DOHH2 (cell line): ENCODE results near the gene SLC6A3.

Source experiments
- H3F3A ChIP-seq: fragments of 200-600 bp; sonication (generic), shearing (Covaris generic); 2 replicates; pipeline ENCODE4 v1.6.0; 2016; ENCODE audit warnings: antibody characterized with exemption, mild to moderate bottlenecking; ENCODE audit not compliant: control insufficient read depth, insufficient read depth
- H3K27ac ChIP-seq: fragments of 200-600 bp; sonication (generic); 2 replicates; pipeline ENCODE4 v1.5.1; 2014; ENCODE audit warnings: low read depth, mild to moderate bottlenecking, low read length, moderate library complexity
- H3K27me3 ChIP-seq: fragments of 200-600 bp; sonication (generic); 2 replicates; pipeline ENCODE4 v1.6.1; 2014; ENCODE audit warnings: mild to moderate bottlenecking, low read length, mixed read lengths; ENCODE audit not compliant: control insufficient read depth
- H3K36me3 ChIP-seq: fragments of 200-600 bp; sonication (generic); 2 replicates; pipeline ENCODE4 v1.6.1; 2014; ENCODE audit warnings: mild to moderate bottlenecking, low read length, moderate library complexity, mixed read lengths; ENCODE audit not compliant: control insufficient read depth
- H3K4me1 ChIP-seq: fragments of 200-600 bp; sonication (generic); 2 replicates; pipeline ENCODE4 v1.6.1; 2014; ENCODE audit warnings: mild to moderate bottlenecking, low read length, mixed read lengths; ENCODE audit not compliant: control insufficient read depth
- H3K4me2 ChIP-seq: fragments of 200-600 bp; sonication (generic); 2 replicates; pipeline ENCODE4 v1.6.0; 2014; ENCODE audit warnings: mild to moderate bottlenecking, low read length, moderate library complexity
- H3K4me3 ChIP-seq: fragments of 200-600 bp; sonication (generic); 2 replicates; pipeline ENCODE4 v1.5.1; 2014; ENCODE audit warnings: mild to moderate bottlenecking, low read length, mixed read lengths
- H3K79me2 ChIP-seq: fragments of 200-600 bp; sonication (generic); 2 replicates; pipeline ENCODE4 v1.6.1; 2014; ENCODE audit warnings: mild to moderate bottlenecking, low read length, mixed read lengths; ENCODE audit not compliant: control insufficient read depth
- H3K9me2 ChIP-seq: fragments of 200-600 bp; sonication (generic); replicated peaks from 2 replicates; pipeline ENCODE4 v1.6.1; 2014; ENCODE audit warnings: mild to moderate bottlenecking, low read length, mixed read lengths; ENCODE audit not compliant: control insufficient read depth
- H3K9me3 ChIP-seq: fragments of 200-600 bp; sonication (generic); 2 replicates; pipeline ENCODE4 v1.6.1; 2014; ENCODE audit warnings: antibody characterized with exemption, low read length, mixed read lengths; ENCODE audit not compliant: control insufficient read depth, insufficient read depth
- H4K20me1 ChIP-seq: fragments of 200-600 bp; sonication (generic); 2 replicates; pipeline ENCODE4 v1.6.0; 2014; ENCODE audit warnings: low read depth, mild to moderate bottlenecking, antibody characterized with exemption, low read length, moderate library complexity; ENCODE audit not compliant: control insufficient read depth, insufficient read depth
- CTCF ChIP-seq: fragments of 200-600 bp; sonication (generic); IDR thresholded peaks from one replicate; pipeline ENCODE4 v1.5.1; 2014; ENCODE audit warnings: antibody characterized with exemption, mild to moderate bottlenecking, low read depth, low read length; ENCODE audit not compliant: poor library complexity, severe bottlenecking
- EZH2phosphoT487 ChIP-seq: fragments of 200-600 bp; sonication (generic); IDR thresholded peaks from 2 replicates; pipeline ENCODE4 v1.6.1; 2017; ENCODE audit warnings: borderline replicate concordance, mild to moderate bottlenecking, antibody characterized with exemption, low read length, moderate library complexity, mixed read lengths

SLC6A3 gene

GRCh38 chr5:1399737-1400136 is 45.5 kb downstream of the SLC6A3 start:
- Histone ChIP-seq H3K79me2 (no peaks in the 10 kb centered on the region), H3K4me3 (no peak overlapping the region), H4K20me1 (no peaks in the 10 kb centered on the region), H3K27me3 (peaks cover 14% of the 10 kb centered on the region), H3K4me1 (no peaks in the 10 kb centered on the region), H3K27ac (no peak overlapping the region), H3K9me2 (no peaks in the 10 kb centered on the region), H3K9me3 (no peaks in the 10 kb centered on the region), H3K4me2 (no peak overlapping the region), H3F3A (no peaks in the 10 kb centered on the region), H3K36me3 (no peaks in the 10 kb centered on the region)
- TF ChIP-seq CTCF (no peak), EZH2phosphoT487 (no peak)

- H3K27me3 ChIP-seq: peaks cover 14% of the 10 kb centered on the region
These were observed 48.9 kb downstream of the SLC6A3 start for GRCh38 chr5:1396293-1396816.

GRCh38 chr5:1394881-1395860 is 50.1 kb downstream of the SLC6A3 start:
- H3K4me3 ChIP-seq: no peak overlapping the region
- H3K27me3 ChIP-seq: peaks cover 14% of the 10 kb centered on the region
- no peaks in the 10 kb centered on the region for H3F3A ChIP-seq
- H3K4me1 ChIP-seq: no peaks in the 10 kb centered on the region
- H3K36me3 ChIP-seq: no peaks in the 10 kb centered on the region
- H3K79me2 ChIP-seq: no peaks in the 10 kb centered on the region
- no peaks in the 10 kb centered on the region for H3K9me2 ChIP-seq
- H4K20me1 ChIP-seq: no peaks in the 10 kb centered on the region
- no peaks in the 10 kb centered on the region for H3K9me3 ChIP-seq
- no peak overlapping the region for H3K4me2 ChIP-seq
- no peak for TF ChIP-seq CTCF
- no peak overlapping the region for H3K27ac ChIP-seq

More at GRCh38 chr5:1396293-1396816, 48.9 kb downstream of the SLC6A3 start:
- Histone ChIP-seq H4K20me1 (no peaks in the 10 kb centered on the region), H3K36me3 (no peaks in the 10 kb centered on the region), H3K4me3 (no peak overlapping the region), H3K27ac (no peak overlapping the region), H3K4me2 (no peak overlapping the region), H3K9me2 (no peaks in the 10 kb centered on the region), H3F3A (no peaks in the 10 kb centered on the region), H3K79me2 (no peaks in the 10 kb centered on the region), H3K4me1 (no peaks in the 10 kb centered on the region), H3K9me3 (no peaks in the 10 kb centered on the region)
- TF ChIP-seq CTCF (no peak), EZH2phosphoT487 (no peak)
